Measurements from ENCODE around the gene HEG1.

DNA sequence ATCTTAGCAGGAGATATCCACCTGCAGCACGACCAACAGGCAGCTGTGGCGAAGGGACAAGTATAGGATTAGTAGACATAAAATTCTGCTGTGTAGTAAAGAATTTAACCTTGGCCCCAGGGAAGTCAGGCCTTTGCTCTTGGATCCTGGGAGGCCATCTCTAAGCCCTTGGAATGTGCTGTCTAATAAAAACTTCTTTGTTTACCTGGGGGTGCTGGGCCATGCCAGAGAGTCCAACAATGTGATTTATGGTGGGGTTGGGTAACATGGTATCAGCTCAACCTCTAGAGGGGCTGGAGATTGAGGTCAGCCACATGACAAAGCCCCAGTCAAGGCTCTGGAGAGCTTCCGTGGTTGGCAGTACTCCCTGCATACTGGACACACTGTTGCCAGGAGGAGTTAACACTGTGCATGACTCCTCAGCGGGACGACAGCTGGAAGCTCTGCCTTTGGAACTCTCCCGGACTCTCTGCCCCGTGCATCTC is 52.4 kb downstream of the HEG1 start:
- TF ChIP-seq, protein P1, sequence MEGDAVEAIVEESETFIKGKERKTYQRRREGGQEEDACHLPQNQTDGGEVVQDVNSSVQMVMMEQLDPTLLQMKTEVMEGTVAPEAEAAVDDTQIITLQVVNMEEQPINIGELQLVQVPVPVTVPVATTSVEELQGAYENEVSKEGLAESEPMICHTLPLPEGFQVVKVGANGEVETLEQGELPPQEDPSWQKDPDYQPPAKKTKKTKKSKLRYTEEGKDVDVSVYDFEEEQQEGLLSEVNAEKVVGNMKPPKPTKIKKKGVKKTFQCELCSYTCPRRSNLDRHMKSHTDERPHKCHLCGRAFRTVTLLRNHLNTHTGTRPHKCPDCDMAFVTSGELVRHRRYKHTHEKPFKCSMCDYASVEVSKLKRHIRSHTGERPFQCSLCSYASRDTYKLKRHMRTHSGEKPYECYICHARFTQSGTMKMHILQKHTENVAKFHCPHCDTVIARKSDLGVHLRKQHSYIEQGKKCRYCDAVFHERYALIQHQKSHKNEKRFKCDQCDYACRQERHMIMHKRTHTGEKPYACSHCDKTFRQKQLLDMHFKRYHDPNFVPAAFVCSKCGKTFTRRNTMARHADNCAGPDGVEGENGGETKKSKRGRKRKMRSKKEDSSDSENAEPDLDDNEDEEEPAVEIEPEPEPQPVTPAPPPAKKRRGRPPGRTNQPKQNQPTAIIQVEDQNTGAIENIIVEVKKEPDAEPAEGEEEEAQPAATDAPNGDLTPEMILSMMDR (IDR thresholded peaks at IDR 0.05), result no peak
- TF ChIP-seq POLR2AphosphoS5 (IDR thresholded peaks at IDR 0.05) (no peak), EP300 (IDR thresholded peaks at IDR 0.05) (no peak)
